Measurements from ENCODE around the gene C3orf20.

The C3orf20 gene

GRCh38 chr3:14771593-14772497, 96.9 kb downstream of the C3orf20 start:
- peaks cover 0 to 11% (median 2%) of the 10 kb centered on the region in 4 experiments for H3K4me1 ChIP-seq (ENCODE audit: control extremely low read depth in 1 of 4, control insufficient read depth in 4 of 4, insufficient read depth in 4 of 4, low read length in 3 of 4)
- H3K9me3 ChIP-seq (ENCODE audit: control extremely low read depth in 1 of 5, control insufficient read depth in 4 of 5, insufficient read depth in 2 of 5, low read depth in 1 of 5, low read length in 4 of 5) = no peaks in the 10 kb centered on the region
- POLR2A ChIA-PET = no interaction called here
- WGBS (ENCODE audit: insufficient coverage) = 96% methylated on average over 13 of the region's 18 CpGs
- no peaks in the 10 kb centered on the region for H3K27me3 ChIP-seq (replicated peaks in 2 of 5; ENCODE audit: control insufficient read depth in 4 of 5, insufficient read depth in 5 of 5, low read length in 4 of 5)
- CTCF ChIA-PET = interaction anchor here (1.0 to 6.2 kb wide), 2 partner anchors 9 to 98 kb away, joined by 3 to 29 read pairs; no protein-coding TSS in a partner anchor
- H3K4me3 ChIP-seq (ENCODE audit: control insufficient read depth in 1 of 7, extremely low read depth in 1 of 7, insufficient read depth in 4 of 7, low read depth in 2 of 7, low read length in 6 of 7) = no peak overlapping the region
- no peak overlapping the region for H3K27ac ChIP-seq (ENCODE audit: insufficient read depth in 1 of 2, low read depth in 1 of 2, low read length in 2 of 2, poor library complexity in 1 of 2, severe bottlenecking in 2 of 2)
- no peak for DNase-seq
- no peaks in the 10 kb centered on the region for H3K36me3 ChIP-seq (ENCODE audit: control insufficient read depth in 4 of 4, insufficient read depth in 4 of 4, low read length in 3 of 4)

GRCh38 chr3:14772533-14773138, 97.7 kb downstream of the C3orf20 start:
- CTCF ChIA-PET = interaction anchor here (1.0 to 6.2 kb wide), 2 partner anchors 8 to 99 kb away, joined by 3 to 29 read pairs; no protein-coding TSS in a partner anchor

GRCh38 chr3:14773281-14773680, 98.3 kb downstream of the C3orf20 start:
- H3K4me1 ChIP-seq (ENCODE audit: control extremely low read depth in 1 of 4, control insufficient read depth in 4 of 4, insufficient read depth in 4 of 4, low read length in 3 of 4) = peaks cover 0 to 11% (median 2%) of the 10 kb centered on the region in 4 experiments
- H3K4me3 ChIP-seq (ENCODE audit: control insufficient read depth in 1 of 7, extremely low read depth in 1 of 7, insufficient read depth in 4 of 7, low read depth in 2 of 7, low read length in 6 of 7) = no peak overlapping the region
- CTCF ChIA-PET = interaction anchor here (1.0 to 12.5 kb wide), 6 partner anchors 7 to 138 kb away, joined by 3 to 276 read pairs (median 4); partner anchors contain the start of gene C3orf20
- no peak for DNase-seq
- H3K27ac ChIP-seq (ENCODE audit: insufficient read depth in 1 of 2, low read depth in 1 of 2, low read length in 2 of 2, poor library complexity in 1 of 2, severe bottlenecking in 2 of 2) = no peak overlapping the region
- H3K36me3 ChIP-seq (ENCODE audit: control insufficient read depth in 4 of 4, insufficient read depth in 4 of 4, low read length in 3 of 4) = no peaks in the 10 kb centered on the region
- no peaks in the 10 kb centered on the region for H3K9me3 ChIP-seq (ENCODE audit: control extremely low read depth in 1 of 5, control insufficient read depth in 4 of 5, insufficient read depth in 2 of 5, low read depth in 1 of 5, low read length in 4 of 5)
- H3K27me3 ChIP-seq (replicated peaks in 2 of 5; ENCODE audit: control insufficient read depth in 4 of 5, insufficient read depth in 5 of 5, low read length in 4 of 5) = no peaks in the 10 kb centered on the region
- POLR2A ChIA-PET = no interaction called here

More at GRCh38 chr3:14772533-14773138, 97.7 kb downstream of the C3orf20 start:
- Histone ChIP-seq H3K4me1 (ENCODE audit: control extremely low read depth in 1 of 4, control insufficient read depth in 4 of 4, insufficient read depth in 4 of 4, low read length in 3 of 4) (peaks cover 0 to 11% (median 2%) of the 10 kb centered on the region in 4 experiments), H3K4me3 (ENCODE audit: control insufficient read depth in 1 of 7, extremely low read depth in 1 of 7, insufficient read depth in 4 of 7, low read depth in 2 of 7, low read length in 6 of 7) (no peak overlapping the region), H3K36me3 (ENCODE audit: control insufficient read depth in 4 of 4, insufficient read depth in 4 of 4, low read length in 3 of 4) (no peaks in the 10 kb centered on the region), H3K27ac (ENCODE audit: insufficient read depth in 1 of 2, low read depth in 1 of 2, low read length in 2 of 2, poor library complexity in 1 of 2, severe bottlenecking in 2 of 2) (no peak overlapping the region), H3K27me3 (replicated peaks in 2 of 5; ENCODE audit: control insufficient read depth in 4 of 5, insufficient read depth in 5 of 5, low read length in 4 of 5) (no peaks in the 10 kb centered on the region), H3K9me3 (ENCODE audit: control extremely low read depth in 1 of 5, control insufficient read depth in 4 of 5, insufficient read depth in 2 of 5, low read depth in 1 of 5, low read length in 4 of 5) (no peaks in the 10 kb centered on the region)
- 85% methylated on average over 14 of the region's 16 CpGs for WGBS (ENCODE audit: insufficient coverage)
- DNase-seq = no peak
- POLR2A ChIA-PET = no interaction called here

GRCh38 chr3:14773691-14774128, 98.8 kb downstream of the C3orf20 start:
- Histone ChIP-seq H3K4me1 (ENCODE audit: control extremely low read depth in 1 of 4, control insufficient read depth in 4 of 4, insufficient read depth in 4 of 4, low read length in 3 of 4) (peaks cover 0 to 11% (median 2%) of the 10 kb centered on the region in 4 experiments), H3K36me3 (ENCODE audit: control insufficient read depth in 4 of 4, insufficient read depth in 4 of 4, low read length in 3 of 4) (no peaks in the 10 kb centered on the region), H3K27ac (ENCODE audit: insufficient read depth in 1 of 2, low read depth in 1 of 2, low read length in 2 of 2, poor library complexity in 1 of 2, severe bottlenecking in 2 of 2) (no peak overlapping the region), H3K4me3 (ENCODE audit: control insufficient read depth in 1 of 7, extremely low read depth in 1 of 7, insufficient read depth in 4 of 7, low read depth in 2 of 7, low read length in 6 of 7) (no peak overlapping the region), H3K9me3 (ENCODE audit: control extremely low read depth in 1 of 5, control insufficient read depth in 4 of 5, insufficient read depth in 2 of 5, low read depth in 1 of 5, low read length in 4 of 5) (no peaks in the 10 kb centered on the region), H3K27me3 (replicated peaks in 2 of 5; ENCODE audit: control insufficient read depth in 4 of 5, insufficient read depth in 5 of 5, low read length in 4 of 5) (no peaks in the 10 kb centered on the region)
- 96% methylated on average over 5 of the region's 6 CpGs for WGBS (ENCODE audit: insufficient coverage)
- ChIA-PET POLR2A (no interaction called here), CTCF (interaction anchor here (1.0 to 12.5 kb wide), 4 partner anchors 13 to 138 kb away, joined by 3 to 276 read pairs (median 4); partner anchors contain the start of gene C3orf20)
- no peak for DNase-seq

- H3K9me3 ChIP-seq (ENCODE audit: control extremely low read depth in 1 of 5, control insufficient read depth in 4 of 5, insufficient read depth in 2 of 5, low read depth in 1 of 5, low read length in 4 of 5) = peaks cover 0 to 2% (median 0%) of the 10 kb centered on the region in 5 experiments
- no peaks in the 10 kb centered on the region for H3K27me3 ChIP-seq (replicated peaks in 2 of 5; ENCODE audit: control insufficient read depth in 4 of 5, insufficient read depth in 5 of 5, low read length in 4 of 5)
- ChIA-PET CTCF (interaction anchor here (0.7 to 12.5 kb wide), 5 partner anchors 9 to 139 kb away, joined by 3 to 276 read pairs (median 4); partner anchors contain the start of gene C3orf20), POLR2A (no interaction called here)
- no peak for DNase-seq
- H3K4me3 ChIP-seq (ENCODE audit: control insufficient read depth in 1 of 7, extremely low read depth in 1 of 7, insufficient read depth in 4 of 7, low read depth in 2 of 7, low read length in 6 of 7) = no peak overlapping the region
- H3K4me1 ChIP-seq (ENCODE audit: control extremely low read depth in 1 of 4, control insufficient read depth in 4 of 4, insufficient read depth in 4 of 4, low read length in 3 of 4) = peaks cover 0 to 11% (median 2%) of the 10 kb centered on the region in 4 experiments
- H3K27ac ChIP-seq (ENCODE audit: insufficient read depth in 1 of 2, low read depth in 1 of 2, low read length in 2 of 2, poor library complexity in 1 of 2, severe bottlenecking in 2 of 2) = no peak overlapping the region
- WGBS (ENCODE audit: insufficient coverage) = 96% methylated on average over 12 of the region's 12 CpGs
- H3K36me3 ChIP-seq (ENCODE audit: control insufficient read depth in 4 of 4, insufficient read depth in 4 of 4, low read length in 3 of 4) = no peaks in the 10 kb centered on the region
These were observed 99.5 kb downstream of the C3orf20 start for GRCh38 chr3:14774431-14774830.

- Histone ChIP-seq H3K36me3 (ENCODE audit: control insufficient read depth in 4 of 4, insufficient read depth in 4 of 4, low read length in 3 of 4) (no peaks in the 10 kb centered on the region), H3K9me3 (ENCODE audit: control extremely low read depth in 1 of 5, control insufficient read depth in 4 of 5, insufficient read depth in 2 of 5, low read depth in 1 of 5, low read length in 4 of 5) (peaks cover 0 to 2% (median 0%) of the 10 kb centered on the region in 5 experiments), H3K27ac (ENCODE audit: insufficient read depth in 1 of 2, low read depth in 1 of 2, low read length in 2 of 2, poor library complexity in 1 of 2, severe bottlenecking in 2 of 2) (no peak overlapping the region), H3K4me3 (ENCODE audit: control insufficient read depth in 1 of 7, extremely low read depth in 1 of 7, insufficient read depth in 4 of 7, low read depth in 2 of 7, low read length in 6 of 7) (no peak overlapping the region), H3K4me1 (ENCODE audit: control extremely low read depth in 1 of 4, control insufficient read depth in 4 of 4, insufficient read depth in 4 of 4, low read length in 3 of 4) (peaks cover 0 to 11% (median 2%) of the 10 kb centered on the region in 4 experiments), H3K27me3 (replicated peaks in 2 of 5; ENCODE audit: control insufficient read depth in 4 of 5, insufficient read depth in 5 of 5, low read length in 4 of 5) (no peaks in the 10 kb centered on the region)
- POLR2A ChIA-PET = no interaction called here
- CTCF ChIA-PET = interaction anchor here (0.7 to 12.5 kb wide), 3 partner anchors 9 to 140 kb away, joined by 3 to 276 read pairs (median 5); partner anchors contain the start of gene C3orf20
- WGBS (ENCODE audit: insufficient coverage) = 96% methylated on average over 4 of the region's 7 CpGs
- DNase-seq = no peak
These were observed 100.1 kb downstream of the C3orf20 start for GRCh38 chr3:14775011-14775410.

Data from common myeloid progenitor, CD34-positive (primary cell).